RWPE2 (cell line): ENCODE data around the gene CEBPA.

Source experiments
- ATAC-seq: fragments of 200-7000 bp; cut with Tn5 transposase; 3 replicates; pipeline ENCODE4 v1.9.1; 2021; ENCODE audit warnings: low read depth
- DNase-seq: peaks from one replicate; pipeline ENCODE4 v3.0.0-alpha.2; 2020; ENCODE audit warnings: low spot score
- H3K27ac ChIP-seq: fragments of 450-650 bp; 2 replicates; pipeline ENCODE4 v1.5.1; 2017; ENCODE audit warnings: mild to moderate bottlenecking; ENCODE audit not compliant: poor library complexity, severe bottlenecking
- H3K27me3 ChIP-seq: fragments of 250-450 bp; sonication (Bioruptor Pico); 2 replicates; pipeline ENCODE4 v1.5.1; 2021; ENCODE audit warnings: mild to moderate bottlenecking, moderate library complexity; ENCODE audit not compliant: insufficient read depth, poor library complexity, severe bottlenecking
- H3K36me3 ChIP-seq: fragments of 250-450 bp; sonication (Bioruptor Pico); 2 replicates; pipeline ENCODE4 v1.5.1; 2020; ENCODE audit warnings: low read depth, mild to moderate bottlenecking, moderate library complexity
- H3K4me1 ChIP-seq: fragments of 250-450 bp; sonication (Bioruptor Pico); 2 replicates; pipeline ENCODE4 v1.5.1; 2021; ENCODE audit warnings: mild to moderate bottlenecking, moderate library complexity; ENCODE audit not compliant: insufficient read depth, poor library complexity, severe bottlenecking
- H3K4me3 ChIP-seq: fragments of 250-450 bp; sonication (Bioruptor Pico); 2 replicates; pipeline ENCODE4 v1.5.1; 2021; ENCODE audit warnings: mild to moderate bottlenecking, moderate library complexity; ENCODE audit not compliant: severe bottlenecking
- H3K9me3 ChIP-seq: fragments of 250-450 bp; sonication (Bioruptor Pico); 2 replicates; pipeline ENCODE4 v1.5.1; 2021; ENCODE audit warnings: mild to moderate bottlenecking, moderate library complexity; ENCODE audit not compliant: severe bottlenecking
- CTCF ChIP-seq: fragments of 450-650 bp; IDR thresholded peaks from one replicate; pipeline ENCODE4 v1.5.1; 2017; ENCODE audit warnings: mild to moderate bottlenecking, moderate library complexity; ENCODE audit not compliant: poor library complexity, severe bottlenecking

CEBPA gene

GRCh38 chr19:33334271-33334670 is 31.9 kb upstream of the CEBPA start:
- Histone ChIP-seq H3K9me3 (no peaks in the 10 kb centered on the region), H3K36me3 (no peaks in the 10 kb centered on the region), H3K4me1 (peaks cover 13% of the 10 kb centered on the region), H3K27me3 (no peaks in the 10 kb centered on the region), H3K27ac (no peak overlapping the region), H3K4me3 (no peak overlapping the region)
- DNase-seq: no peak
- no peak for TF ChIP-seq CTCF
- no peak for ATAC-seq

DNA sequence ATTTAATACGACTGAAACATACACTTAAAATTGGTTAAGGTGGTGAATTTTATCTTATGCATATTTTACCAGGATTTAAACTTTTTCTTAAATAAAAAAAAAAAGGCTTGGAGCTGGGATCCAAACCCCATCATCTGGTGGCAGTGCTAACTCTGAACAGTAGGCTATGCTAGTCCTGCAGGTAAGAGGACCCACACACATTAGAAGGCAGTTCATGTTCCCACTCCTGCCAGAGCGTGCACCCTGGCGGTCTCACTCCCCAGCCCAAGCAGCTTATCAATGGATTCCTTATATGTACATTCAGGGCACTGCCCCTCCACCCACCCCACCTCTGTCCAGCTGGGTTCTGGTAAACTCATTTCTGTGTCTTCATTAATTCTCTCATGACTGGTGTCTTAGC is 31.3 kb upstream of the CEBPA start:
- TF ChIP-seq CTCF: peak; percentile 19
- Histone ChIP-seq H3K4me1 (peaks cover 8% of the 10 kb centered on the region), H3K36me3 (no peaks in the 10 kb centered on the region), H3K9me3 (no peaks in the 10 kb centered on the region), H3K27ac (no peak overlapping the region), H3K4me3 (no peak overlapping the region), H3K27me3 (no peaks in the 10 kb centered on the region)
- DNase-seq: no peak
- 0 out of 3 replicates have a peak, but pooled peaks have one; percentile 51 for ATAC-seq

- Histone ChIP-seq H3K4me1 (peaks cover 8% of the 10 kb centered on the region), H3K4me3 (no peak overlapping the region), H3K9me3 (no peaks in the 10 kb centered on the region), H3K27me3 (no peaks in the 10 kb centered on the region), H3K27ac (no peak overlapping the region), H3K36me3 (no peaks in the 10 kb centered on the region)
- TF ChIP-seq CTCF: no peak
- DNase-seq: no peak
- ATAC-seq: no peak
These were observed 30.8 kb upstream of the CEBPA start for GRCh38 chr19:33333151-33333550.

DNA sequence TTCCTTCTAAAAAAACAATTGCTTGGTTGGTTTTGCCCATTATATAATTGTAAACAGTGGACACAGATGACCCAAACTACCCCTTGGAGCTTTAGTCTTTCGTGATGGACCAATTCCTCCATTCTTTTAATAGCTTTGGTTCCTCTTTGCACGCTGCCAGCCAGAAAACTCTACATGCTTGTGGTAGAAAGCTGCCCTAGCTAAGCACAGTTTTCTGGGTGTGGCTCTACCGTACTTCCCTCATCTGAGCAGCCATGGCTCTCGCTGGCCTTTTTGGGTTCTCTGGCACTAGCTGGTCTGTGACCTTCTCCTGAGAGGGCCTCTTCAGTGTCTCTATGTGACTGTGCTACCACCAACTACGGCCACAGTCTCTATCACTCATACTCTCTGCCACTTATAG is 29.9 kb upstream of the CEBPA start:
- H3K27ac ChIP-seq: no peak overlapping the region
- H3K4me1 ChIP-seq: peaks cover 8% of the 10 kb centered on the region
- DNase-seq: no peak
- no peaks in the 10 kb centered on the region for H3K27me3 ChIP-seq
- no peaks in the 10 kb centered on the region for H3K9me3 ChIP-seq
- ATAC-seq: no peak
- H3K36me3 ChIP-seq: no peaks in the 10 kb centered on the region
- no peak for TF ChIP-seq CTCF
- no peak overlapping the region for H3K4me3 ChIP-seq

GRCh38 chr19:33329736-33330135 is 27.4 kb upstream of the CEBPA start:
- Histone ChIP-seq H3K4me3 (no peak overlapping the region), H3K27ac (no peak overlapping the region), H3K27me3 (no peaks in the 10 kb centered on the region), H3K4me1 (peaks cover 8% of the 10 kb centered on the region), H3K36me3 (no peaks in the 10 kb centered on the region), H3K9me3 (no peaks in the 10 kb centered on the region)
- no peak for ATAC-seq
- DNase-seq: no peak
- no peak for TF ChIP-seq CTCF
